Ascending aorta (tissue), 2 donors: ENCODE data around the gene TMEM14C. TPM values are rescaled to one million over a fixed set of nuclear protein-coding genes. Genes with fewer than 3 reads are reported as not detected.
"Not testable (repeated sequence)": the region's sequence is repeated elsewhere in the genome, so short reads cannot be mapped to it uniquely, and the experiment has no call there.

Experiments used
- DNase-seq, 2 donors: peaks; one replicate each; pipeline ENCODE4 v3.0.0-alpha.2; 2019; ENCODE audit warnings: low spot score in 2 of 2
- H3K27ac ChIP-seq, 2 donors: fragments of 200-600 bp; sonication (generic); one replicate each; pipeline ENCODE4 v1.5.1; 2016 to 2017; ENCODE audit warnings: mild to moderate bottlenecking in 1 of 2
- H3K27me3 ChIP-seq: fragments of 200-600 bp; sonication (generic); one replicate; pipeline ENCODE4 v1.5.1; 2017
- H3K36me3 ChIP-seq, 2 donors: fragments of 200-600 bp; sonication (generic); one replicate each; pipeline ENCODE4 v1.5.1; 2016
- H3K4me1 ChIP-seq, 2 donors: fragments of 200-600 bp; sonication (generic); one replicate each; pipeline ENCODE4 v1.5.1; 2016 to 2017; ENCODE audit warnings: mild to moderate bottlenecking in 1 of 2
- H3K4me3 ChIP-seq, 2 donors: fragments of 200-600 bp; sonication (generic); one replicate each; pipeline ENCODE4 v1.5.1; 2016 to 2017; ENCODE audit warnings: mild to moderate bottlenecking in 1 of 2
- H3K9me3 ChIP-seq, 2 donors: fragments of 200-600 bp; sonication (generic); one replicate each; pipeline ENCODE4 v1.5.1; 2016
- intact Hi-C: fragments of 100-400 bp; cut with DNase I; formaldehyde crosslinking; loops from one replicate; pipeline ENCODE4 v1.15.1; 2023
- total RNA-seq: library from RNA; depleted of rRNA; stranded (reverse); fragments of >200 nt; gene quantifications from one replicate; pipeline ENCODE4 v1.1.0, GENCODE V29; 2016
- TF ChIP-seq, protein P1 (sequence below), 3 experiments: fragments of 200-600 bp in 2 of 3; fragments of 450-650 bp in 1 of 3; sonication (generic) in 2 of 3; IDR thresholded peaks; one replicate each; pipeline ENCODE4 v1.5.1; 2016 to 2019; ENCODE audit warnings: antibody characterized with exemption in 3 of 3, mild to moderate bottlenecking in 1 of 3, moderate library complexity in 1 of 3

TMEM14C gene
- total RNA-seq, 1 donor from 2014 or later, result 79.6 TPM

DNA sequence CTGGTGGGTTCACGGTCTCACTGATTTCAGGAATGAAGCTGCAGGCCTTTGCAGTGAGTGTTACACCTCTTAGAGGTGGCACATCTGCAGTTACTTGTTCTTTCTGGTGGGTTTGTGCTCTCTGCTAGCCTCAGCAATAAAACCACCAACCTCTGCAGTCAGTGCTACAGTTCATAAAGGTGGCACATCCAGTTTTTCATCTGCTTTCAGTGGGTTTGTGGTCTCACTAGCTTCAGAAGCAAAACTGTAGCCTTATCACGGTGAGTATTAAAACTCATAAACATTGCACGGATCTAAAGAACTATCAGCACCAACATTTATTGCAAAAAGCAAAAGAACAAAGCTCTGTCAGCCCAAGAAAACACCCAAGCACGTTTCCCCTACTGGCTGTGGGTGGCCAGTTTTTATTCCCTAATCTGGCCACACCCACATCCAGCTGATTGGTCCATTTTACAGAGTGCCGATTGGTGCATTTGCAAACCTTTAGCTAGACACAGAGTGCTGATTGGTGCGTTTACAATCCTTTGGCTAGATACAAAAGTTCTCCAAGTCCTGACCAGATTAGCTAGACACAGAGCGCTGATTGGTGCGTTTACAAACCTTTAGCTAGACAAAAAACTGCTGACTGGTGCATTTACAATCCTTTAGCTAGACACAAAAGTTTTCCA, 3.4 kb upstream of the TMEM14C start:
- Histone ChIP-seq H3K27me3 (no peaks in the 10 kb centered on the region), H3K4me1 (peaks cover 4 to 9% of the 10 kb centered on the region in 2 donors), H3K4me3 (peak overlapping the region in 1 of 2 donors; percentile 77), H3K27ac (peak overlapping the region; percentile 61 to 84), H3K9me3 (peaks cover 0 to 6% of the 10 kb centered on the region in 2 donors), H3K36me3 (no peaks in the 10 kb centered on the region)
- no peak for DNase-seq
- intact Hi-C loops, result no loop called here
- TF ChIP-seq, protein P1, sequence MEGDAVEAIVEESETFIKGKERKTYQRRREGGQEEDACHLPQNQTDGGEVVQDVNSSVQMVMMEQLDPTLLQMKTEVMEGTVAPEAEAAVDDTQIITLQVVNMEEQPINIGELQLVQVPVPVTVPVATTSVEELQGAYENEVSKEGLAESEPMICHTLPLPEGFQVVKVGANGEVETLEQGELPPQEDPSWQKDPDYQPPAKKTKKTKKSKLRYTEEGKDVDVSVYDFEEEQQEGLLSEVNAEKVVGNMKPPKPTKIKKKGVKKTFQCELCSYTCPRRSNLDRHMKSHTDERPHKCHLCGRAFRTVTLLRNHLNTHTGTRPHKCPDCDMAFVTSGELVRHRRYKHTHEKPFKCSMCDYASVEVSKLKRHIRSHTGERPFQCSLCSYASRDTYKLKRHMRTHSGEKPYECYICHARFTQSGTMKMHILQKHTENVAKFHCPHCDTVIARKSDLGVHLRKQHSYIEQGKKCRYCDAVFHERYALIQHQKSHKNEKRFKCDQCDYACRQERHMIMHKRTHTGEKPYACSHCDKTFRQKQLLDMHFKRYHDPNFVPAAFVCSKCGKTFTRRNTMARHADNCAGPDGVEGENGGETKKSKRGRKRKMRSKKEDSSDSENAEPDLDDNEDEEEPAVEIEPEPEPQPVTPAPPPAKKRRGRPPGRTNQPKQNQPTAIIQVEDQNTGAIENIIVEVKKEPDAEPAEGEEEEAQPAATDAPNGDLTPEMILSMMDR (IDR thresholded peaks at IDR 0.05), result no peak

DNA sequence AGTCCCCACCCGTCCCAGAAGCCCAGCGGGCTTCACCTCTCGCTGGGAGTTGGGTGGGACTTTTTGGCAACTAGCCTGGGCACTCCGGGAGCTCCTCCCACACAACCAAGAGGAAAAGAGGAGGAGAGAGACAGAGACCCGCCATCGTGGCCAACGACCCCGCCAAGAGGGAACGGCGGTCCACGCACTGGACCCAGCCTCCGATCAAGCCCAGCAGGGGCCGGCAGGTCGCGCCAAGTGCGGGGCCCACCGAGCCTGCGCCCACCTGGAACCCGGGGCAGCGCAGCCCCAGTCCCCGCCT, 3.0 kb upstream of the TMEM14C start:
- intact Hi-C loops, result no loop called here
- H3K27me3 ChIP-seq, result no peaks in the 10 kb centered on the region
- DNase-seq, result no peak

DNA sequence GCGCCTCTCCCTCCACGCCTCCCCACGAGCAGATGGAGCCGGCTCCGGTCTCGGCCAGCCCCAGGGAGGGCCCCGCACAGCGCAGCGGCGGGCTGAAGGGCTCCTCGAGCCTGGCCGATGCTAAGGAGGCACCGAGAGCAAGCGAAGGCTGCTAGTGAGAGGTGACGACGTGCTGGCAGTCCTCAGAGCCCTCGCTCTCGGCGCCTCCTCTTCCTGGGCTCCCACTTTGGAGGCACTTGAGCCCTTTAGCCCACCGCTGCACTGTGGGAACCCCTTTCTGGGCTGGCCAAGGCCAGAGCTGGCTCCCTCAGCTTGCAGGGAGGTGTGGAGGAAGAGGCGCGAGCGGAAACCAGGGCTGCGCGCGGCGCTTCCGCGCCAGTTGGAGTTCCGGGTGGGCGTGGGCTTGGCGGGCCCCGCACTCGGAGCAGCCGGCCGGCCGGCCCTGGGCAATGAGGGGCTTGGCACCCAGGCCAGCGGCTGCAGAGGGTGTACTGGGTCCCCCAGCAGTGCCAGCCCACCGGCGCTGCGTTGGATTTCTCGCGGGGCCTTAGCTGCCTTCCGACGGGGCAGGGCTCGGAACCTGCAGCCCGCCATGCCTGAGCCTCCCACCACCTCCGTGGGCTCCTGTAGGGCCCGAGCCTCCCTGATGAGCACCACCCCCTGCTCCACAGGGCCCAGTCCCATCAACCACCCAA, 2.5 kb upstream of the TMEM14C start:
- peak overlapping the region; percentile 40 to 77 for H3K4me3 ChIP-seq
- H3K4me1 ChIP-seq, result peaks cover 7 to 19% of the 10 kb centered on the region in 2 donors
- TF ChIP-seq, protein P1 (IDR thresholded peaks at IDR 0.05), result no peak
- H3K27ac ChIP-seq, result peak overlapping the region; percentile 61 to 84
- DNase-seq, result no peak
- H3K36me3 ChIP-seq, result peaks cover 0 to 2% of the 10 kb centered on the region in 2 donors
- no peaks in the 10 kb centered on the region for H3K27me3 ChIP-seq
- peaks cover 0 to 6% of the 10 kb centered on the region in 2 donors for H3K9me3 ChIP-seq
- intact Hi-C loops, result no loop called here

More for the DNA sequence above, 3.0 kb upstream of the TMEM14C start:
- no peaks in the 10 kb centered on the region for H3K36me3 ChIP-seq
- H3K9me3 ChIP-seq, result peaks cover 0 to 6% of the 10 kb centered on the region in 2 donors
- H3K4me3 ChIP-seq, result peak overlapping the region; percentile 40 to 77
- H3K4me1 ChIP-seq, result peaks cover 7 to 14% of the 10 kb centered on the region in 2 donors
- TF ChIP-seq, protein P1 (IDR thresholded peaks at IDR 0.05), result no peak
- H3K27ac ChIP-seq, result peak overlapping the region; percentile 61 to 84

DNA sequence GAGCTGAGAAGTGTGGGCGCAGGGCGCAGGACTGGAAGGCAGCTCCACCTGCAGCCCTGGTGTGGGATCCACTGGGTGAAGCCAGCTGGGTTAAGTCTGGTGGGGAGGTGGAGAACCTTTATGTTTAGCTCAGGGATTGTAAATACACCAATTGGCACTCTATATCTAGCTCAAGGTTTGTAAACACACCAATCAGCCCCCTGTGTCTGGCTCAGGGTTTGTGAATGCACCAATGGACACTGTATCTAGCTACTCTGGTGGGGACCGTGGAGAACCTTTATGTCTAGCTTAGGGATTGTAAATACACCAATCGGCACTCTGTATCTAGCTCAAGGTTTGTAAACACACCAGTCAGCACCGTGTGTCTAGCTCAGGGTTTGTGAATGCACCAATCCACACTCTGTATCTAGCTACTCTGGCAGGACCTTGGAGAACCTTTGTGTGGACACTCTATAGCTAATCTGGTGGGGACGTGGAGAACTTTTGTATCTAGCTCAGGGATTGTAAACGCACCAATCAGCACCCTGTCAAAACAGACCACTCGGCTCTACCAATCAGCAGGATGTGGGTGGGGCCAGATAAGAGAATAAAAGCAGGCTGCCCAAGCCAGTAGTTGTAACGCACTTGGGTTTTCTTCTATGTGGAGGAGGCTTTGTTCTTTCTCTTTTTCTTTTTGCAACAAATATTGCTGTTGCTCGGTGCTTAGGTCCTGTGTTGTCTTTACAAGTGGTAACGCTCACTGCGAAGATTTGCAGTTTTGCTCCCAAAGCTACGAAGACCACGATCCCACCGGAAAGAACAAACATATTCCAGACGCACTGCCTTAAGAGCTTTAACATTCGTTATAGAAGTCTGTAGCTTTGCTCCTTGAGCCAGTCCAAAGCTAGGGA, 1.7 kb upstream of the TMEM14C start:
- intact Hi-C loops, H3K36me3 ChIP-seq, DNase-seq, H3K9me3 ChIP-seq, H3K27me3 ChIP-seq: not testable (repeated sequence)
- peak overlapping the region; percentile 61 to 84 for H3K27ac ChIP-seq
- peak overlapping the region; percentile 40 to 77 for H3K4me3 ChIP-seq
- peaks cover 7 to 20% of the 10 kb centered on the region in 2 donors for H3K4me1 ChIP-seq

DNA sequence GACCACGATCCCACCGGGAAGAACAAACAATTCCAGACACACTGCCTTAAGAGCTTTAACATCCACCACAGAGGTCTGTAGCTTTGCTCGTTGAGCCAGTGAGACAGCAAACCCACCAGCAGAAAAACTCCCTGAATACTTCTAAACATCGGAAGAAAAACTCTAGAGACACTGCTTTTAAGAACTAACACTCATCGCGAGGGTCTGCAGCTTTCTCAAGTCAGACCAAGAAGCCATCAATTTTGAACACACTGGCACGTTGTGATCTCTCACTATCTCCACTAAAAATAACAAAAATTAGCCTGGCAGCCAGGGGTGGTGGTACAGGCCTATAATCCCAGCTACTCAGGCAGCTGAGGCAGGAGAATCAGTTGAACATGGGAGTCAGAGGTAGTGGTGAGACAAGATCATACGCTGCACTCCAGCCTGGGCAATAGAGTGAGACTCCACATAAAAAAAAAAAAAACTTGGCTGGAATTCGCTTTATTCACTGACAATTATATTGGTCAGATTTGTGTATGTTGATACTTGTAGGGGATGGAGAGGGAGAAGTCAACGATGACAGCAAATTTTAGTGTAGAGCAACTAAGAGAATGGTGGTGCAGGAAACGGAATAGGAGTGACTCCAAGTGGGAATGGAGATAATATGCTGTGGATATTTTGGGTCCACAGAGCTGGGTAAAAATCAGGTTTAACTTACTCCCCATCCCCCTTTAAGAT, 860 bp upstream of the TMEM14C start:
- Histone ChIP-seq H3K36me3 (peaks cover 2 to 17% of the 10 kb centered on the region in 2 donors), H3K27ac (peak overlapping the region; percentile 82 to 92), H3K27me3 (no peaks in the 10 kb centered on the region), H3K4me3 (peak overlapping the region; percentile 66 to 91), H3K4me1 (peaks cover 7 to 20% of the 10 kb centered on the region in 2 donors), H3K9me3 (peaks cover 0 to 6% of the 10 kb centered on the region in 2 donors)
- intact Hi-C loops, result loop anchor here (1.0 kb wide), 2 partner anchors 25 to 28 kb away; partner anchors contain the start of genes C6orf52, PAK1IP1 and TMEM14B
- no peak for DNase-seq
- TF ChIP-seq, protein P1 (IDR thresholded peaks at IDR 0.05), result no peak
